Hepatocyte (in vitro differentiated cells): ENCODE data around the gene EIF2B1.

Source experiments
- CTCF ChIP-seq: fragments of 200-600 bp; sonication (generic); IDR thresholded peaks from 2 replicates; pipeline ENCODE4 v1.5.1; 2016; ENCODE audit warnings: antibody characterized with exemption, mild to moderate bottlenecking; ENCODE audit not compliant: poor library complexity
- EZH2phosphoT487 ChIP-seq: fragments of 200-600 bp; sonication (generic); IDR thresholded peaks from one replicate; pipeline ENCODE4 v1.6.1; 2018; ENCODE audit warnings: antibody characterized with exemption, mild to moderate bottlenecking, low read depth, moderate library complexity; ENCODE audit not compliant: unreplicated experiment, severe bottlenecking

- TF ChIP-seq CTCF (no peak), EZH2phosphoT487 (no peak)
Observed at GRCh38 chr12:123580772-123581171, 52.7 kb downstream of the EIF2B1 start.
